Measurements from ENCODE around the gene APIP.
"Not testable (repeated sequence)": the region's sequence is repeated elsewhere in the genome, so short reads cannot be mapped to it uniquely, and the experiment has no call there.

APIP gene

DNA sequence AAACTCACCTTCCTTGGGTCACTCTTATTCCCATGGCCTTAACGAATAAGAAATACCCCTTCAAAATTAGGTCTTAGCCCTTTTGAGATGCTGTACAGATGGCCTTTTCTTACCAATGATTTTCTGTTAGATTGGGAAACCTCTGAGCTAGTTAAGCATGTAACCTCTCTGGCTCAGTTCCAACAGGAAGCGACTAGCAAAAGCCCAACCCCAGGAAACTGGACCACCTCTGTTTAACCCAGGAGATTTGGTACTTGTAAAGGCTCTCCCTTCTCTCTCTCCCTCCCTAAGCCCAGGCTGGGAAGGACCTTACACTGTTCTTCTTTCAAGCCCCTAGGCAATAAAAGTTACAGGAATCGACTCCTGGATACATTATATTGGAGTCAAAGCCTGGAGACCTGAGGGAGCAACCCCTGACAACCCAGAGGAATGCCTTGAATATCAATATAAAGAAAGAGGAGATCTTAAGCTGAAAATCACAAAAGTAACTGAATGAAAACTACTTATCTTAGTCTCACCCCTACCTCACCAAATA is 11.7 kb downstream of the APIP start:
- Histone ChIP-seq H3K36me3 (ENCODE audit: control insufficient read depth, insufficient read depth, low read length, severe bottlenecking) (no peaks in the 10 kb centered on the region), H3K9ac (ENCODE audit: low read length) (no peak overlapping the region), H3K4me1 (ENCODE audit: control insufficient read depth, insufficient read depth, low read length) (peaks cover 17% of the 10 kb centered on the region), H3K9me3 (ENCODE audit: control insufficient read depth, low read length) (peaks cover 18% of the 10 kb centered on the region), H3K4me3 (ENCODE audit: low read length) (no peak overlapping the region), H3K27me3 (replicated peaks; ENCODE audit: control insufficient read depth, insufficient read depth, low read length) (no peaks in the 10 kb centered on the region)
- no peak for DNase-seq (ENCODE audit: low read depth)

DNA sequence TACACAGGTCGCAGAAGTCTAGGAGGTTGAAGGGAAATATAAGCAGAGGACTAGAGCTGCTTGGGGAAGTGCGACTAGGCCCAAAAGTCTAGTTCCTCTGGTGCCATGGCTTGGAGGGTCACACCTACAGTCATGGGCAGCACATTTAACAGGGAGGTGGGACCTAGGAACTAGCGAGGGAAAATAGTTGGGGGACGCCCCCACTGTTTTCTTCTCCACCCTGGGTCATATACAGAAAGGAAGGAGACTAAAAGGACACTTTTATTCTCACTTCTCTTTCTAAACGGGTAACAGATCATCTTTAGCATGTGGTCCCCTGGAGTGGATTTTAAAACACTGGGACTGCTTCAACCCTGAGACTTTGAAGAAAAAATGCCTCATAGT is 16.6 kb downstream of the APIP start:
- no peak overlapping the region for H3K9ac ChIP-seq (ENCODE audit: low read length)
- H3K4me3 ChIP-seq (ENCODE audit: low read length) = no peak overlapping the region
- H3K4me1 ChIP-seq (ENCODE audit: control insufficient read depth, insufficient read depth, low read length) = no peaks in the 10 kb centered on the region
- H3K27me3 ChIP-seq (replicated peaks; ENCODE audit: control insufficient read depth, insufficient read depth, low read length) = no peaks in the 10 kb centered on the region
- no peak for DNase-seq (ENCODE audit: low read depth)
- H3K36me3 ChIP-seq (ENCODE audit: control insufficient read depth, insufficient read depth, low read length, severe bottlenecking) = no peaks in the 10 kb centered on the region
- peaks cover 22% of the 10 kb centered on the region for H3K9me3 ChIP-seq (ENCODE audit: control insufficient read depth, low read length)

GRCh38 chr11:34898474-34898873 is 17.7 kb downstream of the APIP start:
- no peaks in the 10 kb centered on the region for H3K4me1 ChIP-seq (ENCODE audit: control insufficient read depth, insufficient read depth, low read length)
- no peaks in the 10 kb centered on the region for H3K36me3 ChIP-seq (ENCODE audit: control insufficient read depth, insufficient read depth, low read length, severe bottlenecking)
- no peak overlapping the region for H3K9ac ChIP-seq (ENCODE audit: low read length)
- peak; percentile 21 for DNase-seq (ENCODE audit: low read depth)
- no peak overlapping the region for H3K4me3 ChIP-seq (ENCODE audit: low read length)
- H3K9me3 ChIP-seq (ENCODE audit: control insufficient read depth, low read length) = peaks cover 22% of the 10 kb centered on the region
- no peaks in the 10 kb centered on the region for H3K27me3 ChIP-seq (replicated peaks; ENCODE audit: control insufficient read depth, insufficient read depth, low read length)

DNA sequence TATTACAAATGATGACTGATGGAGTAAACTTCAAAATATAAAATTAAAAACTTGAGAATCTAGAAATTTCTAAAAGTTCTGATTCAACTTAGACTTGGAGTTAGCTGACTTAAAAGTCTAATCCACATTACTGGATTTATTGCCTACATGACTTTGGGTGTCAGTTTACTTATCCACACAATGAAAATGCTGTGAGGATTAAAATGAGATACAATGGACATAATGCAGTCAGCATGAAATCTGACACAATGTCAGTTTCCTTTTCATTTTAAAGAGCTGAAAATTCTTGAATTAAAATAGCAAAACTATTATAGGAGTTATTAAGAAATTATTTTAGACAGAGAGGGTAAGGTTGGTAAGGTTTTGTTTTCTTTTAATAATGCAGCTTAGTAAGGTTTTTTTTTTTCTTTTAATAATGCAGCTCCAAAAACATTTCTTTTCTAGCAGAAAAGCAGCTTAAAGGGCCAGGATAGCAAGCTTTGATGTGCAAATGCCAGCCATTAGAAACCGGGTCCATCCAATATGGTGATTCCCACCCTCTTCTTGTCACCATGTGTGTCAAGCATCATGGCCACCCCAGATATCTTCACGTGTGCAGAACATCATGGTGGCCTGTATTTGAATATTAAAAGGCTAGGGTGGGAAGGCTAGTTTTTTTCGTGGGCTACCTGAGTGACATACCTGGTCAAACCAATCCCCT is 18.9 kb downstream of the APIP start:
- H3K9me3 ChIP-seq (ENCODE audit: control insufficient read depth, low read length) = peaks cover 22% of the 10 kb centered on the region
- H3K27me3 ChIP-seq (replicated peaks; ENCODE audit: control insufficient read depth, insufficient read depth, low read length) = no peaks in the 10 kb centered on the region
- no peaks in the 10 kb centered on the region for H3K4me1 ChIP-seq (ENCODE audit: control insufficient read depth, insufficient read depth, low read length)
- no peak overlapping the region for H3K4me3 ChIP-seq (ENCODE audit: low read length)
- no peak overlapping the region for H3K9ac ChIP-seq (ENCODE audit: low read length)
- DNase-seq (ENCODE audit: low read depth) = no peak
- H3K36me3 ChIP-seq (ENCODE audit: control insufficient read depth, insufficient read depth, low read length, severe bottlenecking) = no peaks in the 10 kb centered on the region

DNA sequence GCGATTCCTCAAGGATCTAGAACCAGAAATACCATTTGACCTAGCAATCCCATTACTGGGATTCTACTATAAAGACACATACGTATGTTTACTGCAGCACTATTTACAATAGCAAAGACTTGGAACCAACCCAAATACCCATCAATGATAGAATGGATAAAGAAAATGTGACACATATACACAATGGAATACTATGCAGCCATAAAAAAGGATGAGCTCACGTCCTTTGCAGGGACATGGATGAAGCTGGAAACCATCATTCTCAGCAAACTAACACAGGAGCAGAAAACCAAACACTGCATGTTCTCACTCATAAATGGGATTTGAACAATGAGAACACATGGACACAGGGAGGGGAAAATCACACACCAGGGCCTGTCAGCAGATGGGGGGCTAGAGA is 20.0 kb downstream of the APIP start:
- not testable (repeated sequence) for H3K36me3 ChIP-seq (ENCODE audit: control insufficient read depth, insufficient read depth, low read length, severe bottlenecking); H3K9ac ChIP-seq (ENCODE audit: low read length); H3K4me1 ChIP-seq (ENCODE audit: control insufficient read depth, insufficient read depth, low read length); H3K4me3 ChIP-seq (ENCODE audit: low read length); H3K27me3 ChIP-seq (replicated peaks; ENCODE audit: control insufficient read depth, insufficient read depth, low read length); DNase-seq (ENCODE audit: low read depth)
- peaks cover 22% of the 10 kb centered on the region for H3K9me3 ChIP-seq (ENCODE audit: control insufficient read depth, low read length)

DNA sequence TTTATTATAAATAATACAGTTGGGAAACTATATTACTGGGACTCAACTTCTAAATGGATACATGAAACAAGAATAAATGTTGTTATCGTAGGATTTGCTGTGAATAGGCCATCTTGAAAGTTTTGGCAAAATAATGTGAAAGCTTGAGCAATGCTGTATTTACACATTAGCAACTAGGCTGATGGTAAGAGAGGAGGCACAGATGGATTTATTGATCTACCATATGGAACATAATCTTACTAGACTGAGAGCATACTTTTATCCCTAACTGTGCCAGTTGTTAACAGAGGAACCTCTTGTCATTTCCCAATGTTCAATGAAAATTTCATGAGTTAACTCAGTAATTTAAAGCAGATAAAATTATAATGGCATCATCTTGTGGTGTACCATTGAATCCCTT is 22.8 kb downstream of the APIP start:
- DNase-seq (ENCODE audit: low read depth) = no peak
- H3K9me3 ChIP-seq (ENCODE audit: control insufficient read depth, low read length) = no peaks in the 10 kb centered on the region
- H3K4me3 ChIP-seq (ENCODE audit: low read length) = no peak overlapping the region
- H3K4me1 ChIP-seq (ENCODE audit: control insufficient read depth, insufficient read depth, low read length) = no peaks in the 10 kb centered on the region
- H3K36me3 ChIP-seq (ENCODE audit: control insufficient read depth, insufficient read depth, low read length, severe bottlenecking) = peaks cover 2% of the 10 kb centered on the region
- no peak overlapping the region for H3K9ac ChIP-seq (ENCODE audit: low read length)
- no peaks in the 10 kb centered on the region for H3K27me3 ChIP-seq (replicated peaks; ENCODE audit: control insufficient read depth, insufficient read depth, low read length)

DNA sequence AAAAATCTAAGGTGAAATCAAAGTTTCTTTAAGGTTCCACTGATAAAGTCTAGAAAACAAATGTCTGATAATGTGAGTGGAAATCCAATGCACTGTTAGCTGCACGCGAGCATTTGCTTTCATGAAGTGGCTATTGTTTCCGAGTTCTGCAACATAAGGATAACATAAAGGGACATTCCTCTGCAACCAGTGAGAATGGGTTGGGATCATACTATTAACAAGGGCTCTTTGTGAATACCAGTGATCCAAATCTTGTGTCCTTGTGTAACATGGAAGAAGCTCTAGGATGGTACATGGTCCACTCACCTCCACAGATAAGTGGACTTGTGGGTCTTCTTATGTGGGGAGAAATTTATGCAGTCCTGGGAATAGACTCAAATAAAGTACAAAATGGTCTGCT is 24.6 kb downstream of the APIP start:
- Histone ChIP-seq H3K4me3 (ENCODE audit: low read length) (no peak overlapping the region), H3K27me3 (replicated peaks; ENCODE audit: control insufficient read depth, insufficient read depth, low read length) (no peaks in the 10 kb centered on the region), H3K36me3 (ENCODE audit: control insufficient read depth, insufficient read depth, low read length, severe bottlenecking) (peaks cover 11% of the 10 kb centered on the region), H3K4me1 (ENCODE audit: control insufficient read depth, insufficient read depth, low read length) (no peaks in the 10 kb centered on the region), H3K9ac (ENCODE audit: low read length) (no peak overlapping the region), H3K9me3 (ENCODE audit: control insufficient read depth, low read length) (no peaks in the 10 kb centered on the region)
- no peak for DNase-seq (ENCODE audit: low read depth)

GRCh38 chr11:34890812-34891211 is 25.4 kb downstream of the APIP start:
- H3K27me3 ChIP-seq (replicated peaks; ENCODE audit: control insufficient read depth, insufficient read depth, low read length) = no peaks in the 10 kb centered on the region
- H3K4me3 ChIP-seq (ENCODE audit: low read length) = no peak overlapping the region
- peak; percentile 89 for DNase-seq (ENCODE audit: low read depth)
- H3K9me3 ChIP-seq (ENCODE audit: control insufficient read depth, low read length) = no peaks in the 10 kb centered on the region
- no peak overlapping the region for H3K9ac ChIP-seq (ENCODE audit: low read length)
- peaks cover 17% of the 10 kb centered on the region for H3K36me3 ChIP-seq (ENCODE audit: control insufficient read depth, insufficient read depth, low read length, severe bottlenecking)
- no peaks in the 10 kb centered on the region for H3K4me1 ChIP-seq (ENCODE audit: control insufficient read depth, insufficient read depth, low read length)

DNA sequence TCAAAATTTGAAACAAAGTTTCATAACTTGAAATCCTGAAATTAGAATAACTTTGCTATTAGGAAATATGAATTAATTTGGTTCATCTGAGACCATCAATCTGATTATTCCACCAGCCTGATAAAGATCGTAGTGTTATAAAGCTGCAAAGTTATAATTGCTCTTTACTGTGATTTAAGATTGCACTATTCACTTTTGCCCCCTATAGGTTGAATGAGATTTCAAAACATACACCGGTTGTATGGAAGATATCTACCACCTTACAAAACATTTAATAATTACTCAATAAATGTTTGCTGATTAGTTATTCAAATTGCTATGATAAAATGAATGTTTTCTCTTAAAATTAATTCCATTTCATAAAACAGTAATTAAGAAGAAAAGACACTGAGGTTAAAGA is 26.1 kb downstream of the APIP start:
- Histone ChIP-seq H3K9me3 (ENCODE audit: control insufficient read depth, low read length) (no peaks in the 10 kb centered on the region), H3K9ac (ENCODE audit: low read length) (no peak overlapping the region), H3K4me1 (ENCODE audit: control insufficient read depth, insufficient read depth, low read length) (no peaks in the 10 kb centered on the region), H3K27me3 (replicated peaks; ENCODE audit: control insufficient read depth, insufficient read depth, low read length) (no peaks in the 10 kb centered on the region), H3K4me3 (ENCODE audit: low read length) (no peak overlapping the region), H3K36me3 (ENCODE audit: control insufficient read depth, insufficient read depth, low read length, severe bottlenecking) (peaks cover 20% of the 10 kb centered on the region)
- DNase-seq (ENCODE audit: low read depth) = peak; percentile 29

GRCh38 chr11:34887260-34887659 is 28.9 kb downstream of the APIP start:
- H3K36me3 ChIP-seq (ENCODE audit: control insufficient read depth, insufficient read depth, low read length, severe bottlenecking) = peaks cover 31% of the 10 kb centered on the region
- DNase-seq (ENCODE audit: low read depth) = no peak
- H3K27me3 ChIP-seq (replicated peaks; ENCODE audit: control insufficient read depth, insufficient read depth, low read length) = no peaks in the 10 kb centered on the region
- H3K4me1 ChIP-seq (ENCODE audit: control insufficient read depth, insufficient read depth, low read length) = no peaks in the 10 kb centered on the region
- no peaks in the 10 kb centered on the region for H3K9me3 ChIP-seq (ENCODE audit: control insufficient read depth, low read length)
- H3K9ac ChIP-seq (ENCODE audit: low read length) = no peak overlapping the region
- H3K4me3 ChIP-seq (ENCODE audit: low read length) = no peak overlapping the region

DNA sequence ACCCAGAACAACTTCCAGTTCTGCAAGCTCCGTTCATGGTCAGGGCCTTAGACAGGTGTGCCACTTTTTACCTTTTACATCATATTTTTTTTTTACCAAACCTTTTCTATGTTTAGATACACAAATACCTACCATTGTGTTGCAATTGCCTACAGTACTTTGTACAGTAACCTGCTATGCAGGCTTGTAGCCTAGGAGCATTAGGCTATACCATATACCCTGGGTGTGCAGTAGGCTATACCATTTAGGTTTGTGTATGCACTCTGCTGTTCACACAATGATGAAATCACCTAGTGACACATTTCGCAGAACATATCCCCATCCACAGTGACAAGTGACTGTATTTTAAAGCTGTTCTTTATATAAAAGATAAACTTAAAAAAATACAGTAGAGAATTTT is 29.6 kb downstream of the APIP start:
- Histone ChIP-seq H3K27me3 (replicated peaks; ENCODE audit: control insufficient read depth, insufficient read depth, low read length) (no peaks in the 10 kb centered on the region), H3K4me1 (ENCODE audit: control insufficient read depth, insufficient read depth, low read length) (no peaks in the 10 kb centered on the region), H3K4me3 (ENCODE audit: low read length) (no peak overlapping the region), H3K36me3 (ENCODE audit: control insufficient read depth, insufficient read depth, low read length, severe bottlenecking) (peaks cover 37% of the 10 kb centered on the region), H3K9ac (ENCODE audit: low read length) (no peak overlapping the region), H3K9me3 (ENCODE audit: control insufficient read depth, low read length) (no peaks in the 10 kb centered on the region)
- DNase-seq (ENCODE audit: low read depth) = no peak

DNA sequence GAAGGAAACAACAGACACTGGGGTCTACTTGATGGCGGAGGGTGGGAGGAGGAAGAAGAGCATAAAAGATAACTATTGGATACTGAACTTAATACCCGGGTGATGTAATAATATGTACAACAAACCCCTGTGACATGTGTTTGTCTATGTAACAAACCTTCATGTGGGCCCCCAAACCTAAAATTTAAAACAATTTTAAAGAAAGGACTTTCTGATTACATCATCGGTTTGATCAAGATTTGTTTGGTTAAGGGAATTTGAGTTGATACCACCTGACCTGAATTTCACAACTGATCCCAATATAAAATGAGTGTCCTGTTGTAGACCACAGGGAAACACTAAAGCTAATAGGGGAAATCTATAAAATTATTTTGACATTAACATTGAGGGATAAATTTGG is 34.3 kb downstream of the APIP start:
- no peaks in the 10 kb centered on the region for H3K4me1 ChIP-seq (ENCODE audit: control insufficient read depth, insufficient read depth, low read length)
- no peaks in the 10 kb centered on the region for H3K9me3 ChIP-seq (ENCODE audit: control insufficient read depth, low read length)
- H3K4me3 ChIP-seq (ENCODE audit: low read length) = no peak overlapping the region
- H3K27me3 ChIP-seq (replicated peaks; ENCODE audit: control insufficient read depth, insufficient read depth, low read length) = no peaks in the 10 kb centered on the region
- DNase-seq (ENCODE audit: low read depth) = no peak
- H3K36me3 ChIP-seq (ENCODE audit: control insufficient read depth, insufficient read depth, low read length, severe bottlenecking) = peaks cover 32% of the 10 kb centered on the region
- no peak overlapping the region for H3K9ac ChIP-seq (ENCODE audit: low read length)
